NB4 (cell line): ENCODE results near the gene TOM1L2.

ENCODE experiments used
- CTCF ChIP-seq: IDR thresholded peaks from one replicate; pipeline ENCODE4 v1.5.1; 2012; ENCODE audit warnings: low read depth, low read length
- MAX ChIP-seq: IDR thresholded peaks from 2 replicates; pipeline ENCODE4 v1.6.1; 2011; ENCODE audit warnings: low read depth, low read length
- POLR2A ChIP-seq: IDR thresholded peaks from 2 replicates; pipeline ENCODE4 v1.6.1; 2011; ENCODE audit warnings: mild to moderate bottlenecking; ENCODE audit not compliant: insufficient read length; ENCODE audit errors: extremely low read depth

- no peak for TF ChIP-seq CTCF
- no peak for TF ChIP-seq MAX
- TF ChIP-seq POLR2A: no peak
Measured at GRCh38 chr17:17816831-17817551, 155.2 kb downstream of the TOM1L2 start.
